Lower leg skin (tissue), 3 donors: ENCODE results near the gene SLC34A1.

Source experiments
- POLR2A ChIP-seq, 2 donors: fragments of 450-650 bp; IDR thresholded peaks; one replicate each; pipeline ENCODE4 v1.6.1; 2016 to 2017; ENCODE audit warnings: antibody characterized with exemption in 2 of 2, mild to moderate bottlenecking in 1 of 2, moderate library complexity in 1 of 2
- TF ChIP-seq, protein P1 (sequence below), 3 donors: fragments of 450-650 bp; IDR thresholded peaks; one replicate each; pipeline ENCODE4 v1.5.1; 2016; ENCODE audit warnings: antibody characterized with exemption in 3 of 3, mild to moderate bottlenecking in 3 of 3, moderate library complexity in 2 of 3

GRCh38 chr5:177445052-177445916, 61.0 kb downstream of the SLC34A1 start:
- TF ChIP-seq, protein P1, sequence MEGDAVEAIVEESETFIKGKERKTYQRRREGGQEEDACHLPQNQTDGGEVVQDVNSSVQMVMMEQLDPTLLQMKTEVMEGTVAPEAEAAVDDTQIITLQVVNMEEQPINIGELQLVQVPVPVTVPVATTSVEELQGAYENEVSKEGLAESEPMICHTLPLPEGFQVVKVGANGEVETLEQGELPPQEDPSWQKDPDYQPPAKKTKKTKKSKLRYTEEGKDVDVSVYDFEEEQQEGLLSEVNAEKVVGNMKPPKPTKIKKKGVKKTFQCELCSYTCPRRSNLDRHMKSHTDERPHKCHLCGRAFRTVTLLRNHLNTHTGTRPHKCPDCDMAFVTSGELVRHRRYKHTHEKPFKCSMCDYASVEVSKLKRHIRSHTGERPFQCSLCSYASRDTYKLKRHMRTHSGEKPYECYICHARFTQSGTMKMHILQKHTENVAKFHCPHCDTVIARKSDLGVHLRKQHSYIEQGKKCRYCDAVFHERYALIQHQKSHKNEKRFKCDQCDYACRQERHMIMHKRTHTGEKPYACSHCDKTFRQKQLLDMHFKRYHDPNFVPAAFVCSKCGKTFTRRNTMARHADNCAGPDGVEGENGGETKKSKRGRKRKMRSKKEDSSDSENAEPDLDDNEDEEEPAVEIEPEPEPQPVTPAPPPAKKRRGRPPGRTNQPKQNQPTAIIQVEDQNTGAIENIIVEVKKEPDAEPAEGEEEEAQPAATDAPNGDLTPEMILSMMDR (IDR thresholded peaks at IDR 0.05) = no peak
- no peak for TF ChIP-seq POLR2A (IDR thresholded peaks at IDR 0.05)
